HG03066 (cell line): ENCODE data around the gene H6PD.

Experiments used
- ATAC-seq: cut with Tn5 transposase; IDR thresholded peaks from one replicate; pipeline ENCODE4 v1.9.1; 2021; ENCODE audit warnings: low read depth; ENCODE audit not compliant: unreplicated experiment

The H6PD gene

GRCh38 chr1:9251501-9251900 is 16.9 kb downstream of the H6PD start:
- no peak for ATAC-seq

GRCh38 chr1:9253004-9253403 is 18.4 kb downstream of the H6PD start:
- ATAC-seq, result no peak

GRCh38 chr1:9253453-9254105 is 19.0 kb downstream of the H6PD start:
- ATAC-seq, result no peak

GRCh38 chr1:9256332-9256731 is 21.8 kb downstream of the H6PD start:
- ATAC-seq, result no peak

- no peak for ATAC-seq
These were observed 23.3 kb downstream of the H6PD start for GRCh38 chr1:9257851-9258250.

GRCh38 chr1:9258629-9259028 is 24.1 kb downstream of the H6PD start:
- ATAC-seq, result no peak

- no peak for ATAC-seq
These were observed 25.6 kb downstream of the H6PD start for GRCh38 chr1:9260059-9260766.

- no peak for ATAC-seq
These were observed 26.9 kb downstream of the H6PD start for GRCh38 chr1:9261496-9261895.

- ATAC-seq, result no peak
These were observed 27.8 kb downstream of the H6PD start for GRCh38 chr1:9262096-9262986.

GRCh38 chr1:9263276-9263855 is 28.8 kb downstream of the H6PD start:
- no peak for ATAC-seq

GRCh38 chr1:9263984-9264872 is 29.7 kb downstream of the H6PD start:
- no peak for ATAC-seq

GRCh38 chr1:9265037-9265436 is 30.5 kb downstream of the H6PD start:
- ATAC-seq, result no peak

- no peak for ATAC-seq
These were observed 31.4 kb downstream of the H6PD start for GRCh38 chr1:9265968-9266367.

- ATAC-seq, result no peak
These were observed 32.7 kb downstream of the H6PD start for GRCh38 chr1:9267352-9267686.

- ATAC-seq, result no peak
These were observed 33.4 kb downstream of the H6PD start for GRCh38 chr1:9267827-9268581.

- ATAC-seq, result no peak
These were observed 34.5 kb downstream of the H6PD start for GRCh38 chr1:9269078-9269501.

- ATAC-seq, result no peak
These were observed 35.1 kb downstream of the H6PD start for GRCh38 chr1:9269721-9270120.

- ATAC-seq, result no peak
These were observed 35.8 kb downstream of the H6PD start for GRCh38 chr1:9270290-9270883.

GRCh38 chr1:9271283-9271682 is 36.7 kb downstream of the H6PD start:
- no peak for ATAC-seq
